HEK293 (cell line): ENCODE results near the gene MAPK14.

Source experiments
- CTCF ChIA-PET: fragments of 350-600 bp; formaldehyde crosslinking; extraction: SDS; loops from one replicate; lab custom pipeline; 2021; ENCODE audit warnings: antibody characterized with exemption; lab: Yijun Ruan, JAX
- POLR2A ChIA-PET: fragments of 300-600 bp; formaldehyde crosslinking; extraction: SDS; loops from one replicate; lab custom pipeline; 2020; ENCODE audit warnings: antibody characterized with exemption, inconsistent platforms; lab: Yijun Ruan, JAX
- H3K27ac ChIP-seq: fragments of 200-500 bp; sonication (Bioruptor generic); 2 replicates; pipeline ENCODE4 v1.5.1; 2014; ENCODE audit warnings: low read depth, low read length, control low read depth, inconsistent platforms; ENCODE audit errors: extremely low read depth
- H3K36me3 ChIP-seq, 2 experiments: fragments of 200-500 bp in 1 of 2; sonication (Bioruptor generic) in 1 of 2; 1 replicate in 1 of 2; 2 replicates in 1 of 2; pipeline ENCODE4 v1.5.1; 2014 to 2017; ENCODE audit warnings: inconsistent platforms in 2 of 2, low read length in 2 of 2; ENCODE audit not compliant: control insufficient read depth in 2 of 2, insufficient read depth in 1 of 2
- H3K4me1 ChIP-seq: fragments of 200-500 bp; sonication (Bioruptor generic); 2 replicates; pipeline ENCODE4 v1.5.1; 2014; ENCODE audit warnings: mild to moderate bottlenecking, low read length, inconsistent platforms; ENCODE audit not compliant: control insufficient read depth, insufficient read depth
- H3K4me3 ChIP-seq: 2 replicates; pipeline ENCODE4 v1.5.1; 2011; ENCODE audit warnings: low read depth, mild to moderate bottlenecking, control low read depth, low read length, moderate library complexity
- H3K9me3 ChIP-seq: fragments of 200-500 bp; sonication (Bioruptor generic); 2 replicates; pipeline ENCODE4 v1.5.1; 2014; ENCODE audit warnings: low read depth, low read length, inconsistent platforms; ENCODE audit not compliant: control insufficient read depth, insufficient read depth
- FEZF1 ChIP-seq: fragments of 450-650 bp; formaldehyde crosslinking; IDR thresholded peaks from 2 replicates; pipeline ENCODE4 v1.5.1; 2016; ENCODE audit warnings: missing biosample characterization, missing genetic modification characterization
- KLF17 ChIP-seq: fragments of 450-650 bp; formaldehyde crosslinking; IDR thresholded peaks from 2 replicates; pipeline ENCODE4 v1.5.1; 2016; ENCODE audit warnings: missing biosample characterization, missing genetic modification characterization
- PRDM10 ChIP-seq: fragments of 450-650 bp; formaldehyde crosslinking; IDR thresholded peaks from 2 replicates; pipeline ENCODE4 v1.5.1; 2016; ENCODE audit warnings: missing biosample characterization, missing genetic modification characterization
- PRDM6 ChIP-seq: fragments of 450-650 bp; formaldehyde crosslinking; IDR thresholded peaks from 2 replicates; pipeline ENCODE4 v1.5.1; 2017; ENCODE audit warnings: missing biosample characterization, missing genetic modification characterization
- SCRT2 ChIP-seq: fragments of 450-650 bp; formaldehyde crosslinking; IDR thresholded peaks from 2 replicates; pipeline ENCODE4 v1.5.1; 2016; ENCODE audit warnings: missing biosample characterization, missing genetic modification characterization
- WT1 ChIP-seq: fragments of 450-650 bp; formaldehyde crosslinking; IDR thresholded peaks from 2 replicates; pipeline ENCODE4 v1.5.1; 2016; ENCODE audit warnings: missing biosample characterization, missing genetic modification characterization
- ZNF121 ChIP-seq: fragments of 450-650 bp; formaldehyde crosslinking; IDR thresholded peaks from 2 replicates; pipeline ENCODE4 v1.5.1; 2016; ENCODE audit warnings: missing biosample characterization, missing genetic modification characterization
- ZNF148 ChIP-seq: fragments of 450-650 bp; formaldehyde crosslinking; IDR thresholded peaks from 2 replicates; pipeline ENCODE4 v1.5.0; 2017; ENCODE audit warnings: missing biosample characterization, missing genetic modification characterization, borderline replicate concordance
- ZNF157 ChIP-seq: fragments of 450-650 bp; formaldehyde crosslinking; IDR thresholded peaks from 2 replicates; pipeline ENCODE4 v1.5.1; 2016; ENCODE audit warnings: missing biosample characterization, missing genetic modification characterization
- ZNF341 ChIP-seq: fragments of 450-650 bp; formaldehyde crosslinking; IDR thresholded peaks from 2 replicates; pipeline ENCODE4; 2016; ENCODE audit warnings: low read depth, missing biosample characterization, missing genetic modification characterization
- ZNF37A ChIP-seq: fragments of 450-650 bp; IDR thresholded peaks from 2 replicates; pipeline ENCODE4 v1.5.1; 2018; ENCODE audit warnings: missing biosample characterization, missing genetic modification characterization
- ZNF398 ChIP-seq: fragments of 450-650 bp; formaldehyde crosslinking; IDR thresholded peaks from 2 replicates; pipeline ENCODE4 v1.5.1; 2017; ENCODE audit warnings: missing biosample characterization, missing genetic modification characterization
- ZNF548 ChIP-seq: fragments of 450-650 bp; formaldehyde crosslinking; IDR thresholded peaks from 2 replicates; pipeline ENCODE4 v1.5.1; 2016; ENCODE audit warnings: missing biosample characterization, missing genetic modification characterization
- ZNF560 ChIP-seq: fragments of 450-650 bp; formaldehyde crosslinking; IDR thresholded peaks from 2 replicates; pipeline ENCODE4 v1.5.1; 2017; ENCODE audit warnings: missing biosample characterization, missing genetic modification characterization, borderline replicate concordance
- ZNF580 ChIP-seq: fragments of 450-650 bp; formaldehyde crosslinking; IDR thresholded peaks from 2 replicates; pipeline ENCODE4 v1.5.1; 2016; ENCODE audit warnings: missing biosample characterization, missing genetic modification characterization
- ZNF626 ChIP-seq: fragments of 450-650 bp; sonication (Bioruptor Pico); formaldehyde crosslinking; IDR thresholded peaks from 2 replicates; pipeline ENCODE4 v1.5.1; 2018; ENCODE audit warnings: missing biosample characterization, missing genetic modification characterization, inconsistent platforms
- ZNF660 ChIP-seq: fragments of 450-650 bp; IDR thresholded peaks from 2 replicates; pipeline ENCODE4 v1.5.1; 2018; ENCODE audit warnings: missing biosample characterization, mild to moderate bottlenecking, missing genetic modification characterization
- ZNF701 ChIP-seq: fragments of 450-650 bp; formaldehyde crosslinking; IDR thresholded peaks from 2 replicates; pipeline ENCODE4 v1.5.1; 2016; ENCODE audit warnings: missing biosample characterization, missing genetic modification characterization
- ZNF777 ChIP-seq: fragments of 450-650 bp; formaldehyde crosslinking; IDR thresholded peaks from 2 replicates; pipeline ENCODE4 v1.5.1; 2017; ENCODE audit warnings: missing biosample characterization, missing genetic modification characterization, borderline replicate concordance
- ZNF843 ChIP-seq: fragments of 450-650 bp; formaldehyde crosslinking; IDR thresholded peaks from 2 replicates; pipeline ENCODE4 v1.5.1; 2016; ENCODE audit warnings: missing biosample characterization, missing genetic modification characterization

The MAPK14 gene

GRCh38 chr6:36116943-36117342, 89.3 kb downstream of the MAPK14 start (continued):
- TF ChIP-seq ZNF148: no peak
- no peak for TF ChIP-seq ZNF548
- no peak for TF ChIP-seq ZNF580
- no peak for TF ChIP-seq ZNF121 (tag by site-specific recombination)
- TF ChIP-seq KLF17 (tag by site-specific recombination): no peak
- no peak for TF ChIP-seq ZNF626 (tag by site-specific recombination)
- no peak for TF ChIP-seq PRDM10
- no peak for TF ChIP-seq ZNF777 (tag by site-specific recombination)

GRCh38 chr6:36117658-36118549, 90.3 kb downstream of the MAPK14 start:
- TF ChIP-seq FEZF1 (tag by site-specific recombination) (no peak), SCRT2 (tag by site-specific recombination) (peak; percentile 77), ZNF157 (tag by site-specific recombination) (no peak), ZNF660 (tag by site-specific recombination) (no peak), ZNF843 (tag by site-specific recombination) (no peak)
- POLR2A ChIA-PET: interaction anchor here (0.5 kb wide), 1 partner anchor 320 kb away, joined by 4 read pairs; no protein-coding TSS in a partner anchor
- CTCF ChIA-PET: interaction anchor here (0.6 to 1.4 kb wide), 5 partner anchors 22 to 566 kb away, joined by 3 to 8 read pairs (median 3); no protein-coding TSS in a partner anchor
- H3K4me3 ChIP-seq: no peak overlapping the region
- H3K4me1 ChIP-seq: no peaks in the 10 kb centered on the region
- H3K9me3 ChIP-seq: no peaks in the 10 kb centered on the region
- no peaks in the 10 kb centered on the region; a peak in 1 of 3 replicates for H3K36me3 ChIP-seq
- H3K27ac ChIP-seq: no peak overlapping the region

- Histone ChIP-seq H3K27ac (no peak overlapping the region), H3K36me3 (no peaks in the 10 kb centered on the region), H3K4me1 (no peaks in the 10 kb centered on the region), H3K9me3 (no peaks in the 10 kb centered on the region), H3K4me3 (no peak overlapping the region)
- POLR2A ChIA-PET: interaction anchor here (0.5 kb wide), 1 partner anchor 319 kb away, joined by 4 read pairs; no protein-coding TSS in a partner anchor
- CTCF ChIA-PET: interaction anchor here (1.4 kb wide), 1 partner anchor 23 kb away, joined by 8 read pairs; no protein-coding TSS in a partner anchor
- TF ChIP-seq ZNF560 (tag by site-specific recombination) (no peak), ZNF398 (tag by site-specific recombination) (no peak), PRDM6 (0 out of 2 replicates have a peak, but pooled peaks have one; percentile 9), ZNF341 (peak; percentile 77), ZNF37A (no peak), ZNF701 (tag by site-specific recombination) (no peak), WT1 (tag by site-specific recombination) (0 out of 2 replicates have a peak, but pooled peaks have one; percentile 12)
Measured at GRCh38 chr6:36118550-36119107, 91.0 kb downstream of the MAPK14 start.
